HEK293 (cell line): ENCODE results near the gene TINCR.

Experiments used
- BCL11A ChIP-seq: fragments of 450-650 bp; formaldehyde crosslinking; IDR thresholded peaks from 2 replicates; pipeline ENCODE4 v1.5.1; 2016; ENCODE audit warnings: low read depth, missing biosample characterization, missing genetic modification characterization
- KLF16 ChIP-seq: fragments of 450-650 bp; formaldehyde crosslinking; IDR thresholded peaks from 2 replicates; pipeline ENCODE4 v1.5.1; 2017; ENCODE audit warnings: missing biosample characterization, missing genetic modification characterization
- RBAK ChIP-seq: fragments of 450-650 bp; formaldehyde crosslinking; IDR thresholded peaks from 2 replicates; pipeline ENCODE4 v1.5.1; 2016; ENCODE audit warnings: missing biosample characterization, missing genetic modification characterization
- SETDB1 ChIP-seq: IDR thresholded peaks from one replicate; pipeline ENCODE4 v1.6.1; 2017; ENCODE audit warnings: mild to moderate bottlenecking, low read length, moderate library complexity, mixed read lengths; ENCODE audit not compliant: insufficient read length
- ZNF132 ChIP-seq: fragments of 450-650 bp; formaldehyde crosslinking; IDR thresholded peaks from 2 replicates; pipeline ENCODE4 v1.5.1; 2017; ENCODE audit warnings: missing biosample characterization, missing genetic modification characterization, borderline replicate concordance
- ZNF302 ChIP-seq: fragments of 450-650 bp; formaldehyde crosslinking; IDR thresholded peaks from 2 replicates; pipeline ENCODE4 v1.5.1; 2016; ENCODE audit warnings: missing biosample characterization, missing genetic modification characterization, low read depth
- ZNF707 ChIP-seq: fragments of 450-650 bp; formaldehyde crosslinking; IDR thresholded peaks from 2 replicates; pipeline ENCODE4 v1.5.1; 2016; ENCODE audit warnings: missing biosample characterization, missing genetic modification characterization
- ZNF777 ChIP-seq: fragments of 450-650 bp; formaldehyde crosslinking; IDR thresholded peaks from 2 replicates; pipeline ENCODE4 v1.5.1; 2017; ENCODE audit warnings: missing biosample characterization, missing genetic modification characterization, borderline replicate concordance
- TF ChIP-seq, protein P1 (sequence below): fragments of 450-650 bp; formaldehyde crosslinking; IDR thresholded peaks from 2 replicates; pipeline ENCODE4 v1.5.1; 2016; ENCODE audit warnings: missing biosample characterization, missing genetic modification characterization
- TF ChIP-seq, protein P2 (sequence below): fragments of 450-650 bp; IDR thresholded peaks from 2 replicates; pipeline ENCODE4 v1.5.1; 2018; ENCODE audit warnings: missing biosample characterization, mild to moderate bottlenecking, missing genetic modification characterization
- TF ChIP-seq, protein P3 (sequence below): fragments of 450-650 bp; formaldehyde crosslinking; optimal IDR thresholded peaks from 2 replicates; pipeline ENCODE3; 2016; ENCODE audit warnings: missing biosample characterization, mild to moderate bottlenecking, missing genetic modification characterization
- TF ChIP-seq, protein P4 (sequence below): fragments of 450-650 bp; formaldehyde crosslinking; IDR thresholded peaks from 2 replicates; pipeline ENCODE4 v1.5.1; 2016; ENCODE audit warnings: missing biosample characterization, missing genetic modification characterization

DNA sequence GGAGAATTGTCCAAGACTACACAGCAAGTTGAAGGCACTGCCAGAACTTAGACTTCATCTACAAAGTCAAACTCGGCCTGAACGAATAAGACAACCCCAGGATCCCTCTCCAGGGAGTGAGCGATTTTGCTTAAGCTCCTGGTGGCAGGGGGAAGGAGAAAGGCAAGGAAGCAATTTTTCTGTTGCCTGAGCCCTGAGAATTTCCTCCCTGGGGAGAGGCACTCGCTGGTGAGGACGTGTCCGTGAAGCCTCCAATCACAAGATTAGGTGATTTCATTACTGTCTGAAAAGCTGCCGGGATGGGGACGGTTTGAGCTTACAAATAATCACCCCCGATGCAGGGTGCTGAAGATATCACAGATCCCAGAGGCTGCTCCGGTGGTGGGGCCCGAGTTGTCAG lies 45.6 kb downstream of the TINCR start:
- TF ChIP-seq RBAK (tag by site-specific recombination) (no peak), KLF16 (tag by site-specific recombination) (no peak), ZNF302 (no peak), BCL11A (tag by site-specific recombination) (no peak), ZNF777 (tag by site-specific recombination) (no peak), SETDB1 (no peak), ZNF707 (no peak), ZNF132 (tag by site-specific recombination) (no peak)
- TF ChIP-seq, protein P1, sequence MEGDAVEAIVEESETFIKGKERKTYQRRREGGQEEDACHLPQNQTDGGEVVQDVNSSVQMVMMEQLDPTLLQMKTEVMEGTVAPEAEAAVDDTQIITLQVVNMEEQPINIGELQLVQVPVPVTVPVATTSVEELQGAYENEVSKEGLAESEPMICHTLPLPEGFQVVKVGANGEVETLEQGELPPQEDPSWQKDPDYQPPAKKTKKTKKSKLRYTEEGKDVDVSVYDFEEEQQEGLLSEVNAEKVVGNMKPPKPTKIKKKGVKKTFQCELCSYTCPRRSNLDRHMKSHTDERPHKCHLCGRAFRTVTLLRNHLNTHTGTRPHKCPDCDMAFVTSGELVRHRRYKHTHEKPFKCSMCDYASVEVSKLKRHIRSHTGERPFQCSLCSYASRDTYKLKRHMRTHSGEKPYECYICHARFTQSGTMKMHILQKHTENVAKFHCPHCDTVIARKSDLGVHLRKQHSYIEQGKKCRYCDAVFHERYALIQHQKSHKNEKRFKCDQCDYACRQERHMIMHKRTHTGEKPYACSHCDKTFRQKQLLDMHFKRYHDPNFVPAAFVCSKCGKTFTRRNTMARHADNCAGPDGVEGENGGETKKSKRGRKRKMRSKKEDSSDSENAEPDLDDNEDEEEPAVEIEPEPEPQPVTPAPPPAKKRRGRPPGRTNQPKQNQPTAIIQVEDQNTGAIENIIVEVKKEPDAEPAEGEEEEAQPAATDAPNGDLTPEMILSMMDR (tag by site-specific recombination), result no peak
- TF ChIP-seq, protein P2, sequence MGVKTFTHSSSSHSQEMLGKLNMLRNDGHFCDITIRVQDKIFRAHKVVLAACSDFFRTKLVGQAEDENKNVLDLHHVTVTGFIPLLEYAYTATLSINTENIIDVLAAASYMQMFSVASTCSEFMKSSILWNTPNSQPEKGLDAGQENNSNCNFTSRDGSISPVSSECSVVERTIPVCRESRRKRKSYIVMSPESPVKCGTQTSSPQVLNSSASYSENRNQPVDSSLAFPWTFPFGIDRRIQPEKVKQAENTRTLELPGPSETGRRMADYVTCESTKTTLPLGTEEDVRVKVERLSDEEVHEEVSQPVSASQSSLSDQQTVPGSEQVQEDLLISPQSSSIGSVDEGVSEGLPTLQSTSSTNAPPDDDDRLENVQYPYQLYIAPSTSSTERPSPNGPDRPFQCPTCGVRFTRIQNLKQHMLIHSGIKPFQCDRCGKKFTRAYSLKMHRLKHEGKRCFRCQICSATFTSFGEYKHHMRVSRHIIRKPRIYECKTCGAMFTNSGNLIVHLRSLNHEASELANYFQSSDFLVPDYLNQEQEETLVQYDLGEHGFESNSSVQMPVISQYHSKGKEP (tag by site-specific recombination), result no peak
- TF ChIP-seq, protein P3, sequence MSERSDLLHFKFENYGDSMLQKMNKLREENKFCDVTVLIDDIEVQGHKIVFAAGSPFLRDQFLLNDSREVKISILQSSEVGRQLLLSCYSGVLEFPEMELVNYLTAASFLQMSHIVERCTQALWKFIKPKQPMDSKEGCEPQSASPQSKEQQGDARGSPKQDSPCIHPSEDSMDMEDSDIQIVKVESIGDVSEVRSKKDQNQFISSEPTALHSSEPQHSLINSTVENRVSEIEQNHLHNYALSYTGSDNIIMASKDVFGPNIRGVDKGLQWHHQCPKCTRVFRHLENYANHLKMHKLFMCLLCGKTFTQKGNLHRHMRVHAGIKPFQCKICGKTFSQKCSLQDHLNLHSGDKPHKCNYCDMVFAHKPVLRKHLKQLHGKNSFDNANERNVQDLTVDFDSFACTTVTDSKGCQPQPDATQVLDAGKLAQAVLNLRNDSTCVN (tag by site-specific recombination), result no peak
- TF ChIP-seq, protein P4, sequence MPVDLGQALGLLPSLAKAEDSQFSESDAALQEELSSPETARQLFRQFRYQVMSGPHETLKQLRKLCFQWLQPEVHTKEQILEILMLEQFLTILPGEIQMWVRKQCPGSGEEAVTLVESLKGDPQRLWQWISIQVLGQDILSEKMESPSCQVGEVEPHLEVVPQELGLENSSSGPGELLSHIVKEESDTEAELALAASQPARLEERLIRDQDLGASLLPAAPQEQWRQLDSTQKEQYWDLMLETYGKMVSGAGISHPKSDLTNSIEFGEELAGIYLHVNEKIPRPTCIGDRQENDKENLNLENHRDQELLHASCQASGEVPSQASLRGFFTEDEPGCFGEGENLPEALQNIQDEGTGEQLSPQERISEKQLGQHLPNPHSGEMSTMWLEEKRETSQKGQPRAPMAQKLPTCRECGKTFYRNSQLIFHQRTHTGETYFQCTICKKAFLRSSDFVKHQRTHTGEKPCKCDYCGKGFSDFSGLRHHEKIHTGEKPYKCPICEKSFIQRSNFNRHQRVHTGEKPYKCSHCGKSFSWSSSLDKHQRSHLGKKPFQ (tag by site-specific recombination), result no peak
